ENCODE results near the gene RNF126.
"Not testable (repeated sequence)": the region's sequence is repeated elsewhere in the genome, so short reads cannot be mapped to it uniquely, and the experiment has no call there.

RNF126 gene

GRCh38 chr19:662962-663681, at the start of gene RNF126:
RNF126 (minus strand) TSS chr19:663214; CDS start chr19:663121, 93 bp downstream.
- peak; percentile 91 for DNase-seq

GRCh38 chr19:711254-711653, 48.2 kb upstream of the RNF126 start:
- no peak for DNase-seq

GRCh38 chr19:710767-711166, 47.8 kb upstream of the RNF126 start:
- no peak for DNase-seq

GRCh38 chr19:709965-710571, 47.1 kb upstream of the RNF126 start:
- no peak for DNase-seq

- no peak for DNase-seq
Observed at GRCh38 chr19:709196-709964, 46.4 kb upstream of the RNF126 start.

GRCh38 chr19:708154-709143, 45.4 kb upstream of the RNF126 start, which contains the start of gene PALM:
PALM (plus strand) TSS chr19:708935; CDS start chr19:709147, 212 bp downstream.
- DNase-seq, result no peak

GRCh38 chr19:704447-704741, 41.4 kb upstream of the RNF126 start:
- no peak for DNase-seq

- DNase-seq, result peak; percentile 98
Observed at GRCh38 chr19:703651-704446, 40.8 kb upstream of the RNF126 start.

GRCh38 chr19:703329-703650, 40.3 kb upstream of the RNF126 start:
- no peak for DNase-seq

- not testable (repeated sequence) for DNase-seq
Observed at GRCh38 chr19:702847-703246, 39.8 kb upstream of the RNF126 start.

- peak; percentile 88 for DNase-seq
Observed at GRCh38 chr19:699885-700284, 36.9 kb upstream of the RNF126 start.

GRCh38 chr19:698529-698928, 35.5 kb upstream of the RNF126 start:
- not testable (repeated sequence) for DNase-seq

GRCh38 chr19:695352-695949, 32.4 kb upstream of the RNF126 start, which contains the start of gene PRSS57:
PRSS57 (minus strand) TSS chr19:695452; CDS start chr19:695430, 22 bp downstream.
- DNase-seq, result peak; percentile 79

GRCh38 chr19:694481-695351, 31.7 kb upstream of the RNF126 start:
- no peak for DNase-seq

GRCh38 chr19:690203-690602, 27.2 kb upstream of the RNF126 start:
- DNase-seq, result no peak

- DNase-seq, result no peak
Observed at GRCh38 chr19:688992-689391, 26.0 kb upstream of the RNF126 start.

GRCh38 chr19:688214-688613, 25.2 kb upstream of the RNF126 start:
- no peak for DNase-seq

GRCh38 chr19:687569-688166, 24.7 kb upstream of the RNF126 start:
- no peak for DNase-seq

GRCh38 chr19:686589-687297, 23.7 kb upstream of the RNF126 start:
- no peak for DNase-seq
